H1 (cell line): Measurements from ENCODE around the gene DDX5. TPM values are rescaled to one million over a fixed set of nuclear protein-coding genes. Genes with fewer than 3 reads are reported as not detected.

ENCODE experiments used
- GTF2F1 ChIP-seq: IDR thresholded peaks from 2 replicates; pipeline ENCODE4 v1.6.1; 2012; ENCODE audit warnings: low read depth, low read length, improper control_type of control experiment, borderline replicate concordance
- RFX5 ChIP-seq: IDR thresholded peaks from 2 replicates; pipeline ENCODE4 v1.6.1; 2011; ENCODE audit warnings: low read depth, low read length, improper control_type of control experiment, borderline replicate concordance
- polyA plus RNA-seq, 7 experiments: library from polyadenylated mRNA; depleted of rRNA in 3 of 7; stranded (reverse) in 5 of 7; unstranded in 2 of 7; fragments of >200 nt in 5 of 7; fragments of 200-250 nt in 2 of 7; gene quantifications; 1 replicate in 5 of 7; 2 replicates in 1 of 7; 4 replicates in 1 of 7; pipeline versions ENCODE4 v1.2.1 to v1.2.3, GENCODE V29; 2011 to 2013; ENCODE audit warnings: missing spikeins in 2 of 7, mixed read lengths in 2 of 7
- total RNA-seq: library from RNA; stranded (reverse); fragmentation: NEBNext Ultra II Directional; extraction: Animal tissue kit (Norgen Biotek cat#: 25700); gene quantifications from 2 replicates; pipeline ENCODE4 v1.2.1, GENCODE V29; 2021

Gene DDX5
- total and polyA plus RNA-seq, 2 of the 8 experiments (the other 6 are each of a cell fraction or from before 2014, with no cell fraction given): 572 to 591 TPM

GRCh38 chr17:64531955-64532371, 25.9 kb upstream of the DDX5 start (continued):
- no peak for TF ChIP-seq GTF2F1
- no peak for TF ChIP-seq RFX5
